Dermis microvascular lymphatic vessel endothelial cell (primary cell): ENCODE data around the gene INAVA. TPM values are rescaled to one million over a fixed set of nuclear protein-coding genes. Genes with fewer than 3 reads are reported as not detected.

Experiments used
- DNase-seq, 2 donors: peaks; one replicate each; pipeline versions ENCODE4 v3.0.0 to v3.0.0-alpha.2; 2010; ENCODE audit warnings: low read depth in 2 of 2
- total RNA-seq: library from RNA; depleted of rRNA; stranded (reverse); fragments of >200 nt; gene quantifications from 2 replicates; pipeline ENCODE4 v1.2.1, GENCODE V29; 2014

Gene INAVA
- total RNA-seq, 1 donor from 2014 or later = not detected

DNA sequence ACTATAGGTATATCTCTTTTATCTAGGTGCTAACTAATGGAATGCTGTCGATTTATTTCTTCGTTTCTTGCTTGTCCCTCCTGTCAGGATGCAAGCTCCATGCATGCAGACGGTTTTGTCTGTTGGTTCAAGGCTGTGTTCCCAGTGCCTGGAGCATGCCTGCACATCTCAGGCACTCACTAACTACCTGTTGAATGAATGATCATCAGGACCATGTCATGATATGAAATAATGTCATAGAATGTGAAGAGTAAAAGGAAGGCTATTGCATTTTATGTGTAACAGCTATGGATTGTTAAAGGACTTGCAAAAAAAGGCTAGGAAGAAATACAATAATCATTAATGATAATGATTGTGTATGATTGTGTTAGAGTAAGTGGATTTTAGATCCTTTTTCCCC is 17.7 kb upstream of the INAVA start:
- DNase-seq = no peak

GRCh38 chr1:200877839-200878551 is 16.7 kb upstream of the INAVA start:
- DNase-seq = no peak

GRCh38 chr1:200880212-200880611 is 14.5 kb upstream of the INAVA start:
- no peak for DNase-seq

- no peak for DNase-seq
These were observed 11.6 kb upstream of the INAVA start for GRCh38 chr1:200883118-200883517.

GRCh38 chr1:200885623-200886402 is 8.9 kb upstream of the INAVA start:
- no peak for DNase-seq

- DNase-seq = no peak
These were observed 8.1 kb upstream of the INAVA start for GRCh38 chr1:200886594-200886993.

DNA sequence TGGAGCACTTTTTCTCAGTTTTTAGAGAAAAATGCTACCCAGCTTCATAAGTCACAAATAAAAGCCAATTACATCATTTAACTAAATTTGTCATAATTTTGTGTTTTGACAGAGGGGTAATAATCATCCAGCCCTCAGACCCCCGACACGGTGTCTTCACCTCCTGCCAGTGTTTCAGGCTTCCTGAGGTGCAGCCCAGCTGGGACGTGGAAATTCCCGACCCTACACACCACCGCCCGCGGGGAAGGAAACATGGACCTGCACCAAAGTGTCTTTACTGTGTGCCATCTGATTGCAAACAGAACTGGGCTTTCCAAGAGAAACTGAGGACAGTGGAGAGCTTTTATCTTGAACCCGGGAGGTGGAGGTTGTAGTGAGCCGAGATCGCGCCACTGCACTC is 7.7 kb upstream of the INAVA start:
- no peak for DNase-seq

DNA sequence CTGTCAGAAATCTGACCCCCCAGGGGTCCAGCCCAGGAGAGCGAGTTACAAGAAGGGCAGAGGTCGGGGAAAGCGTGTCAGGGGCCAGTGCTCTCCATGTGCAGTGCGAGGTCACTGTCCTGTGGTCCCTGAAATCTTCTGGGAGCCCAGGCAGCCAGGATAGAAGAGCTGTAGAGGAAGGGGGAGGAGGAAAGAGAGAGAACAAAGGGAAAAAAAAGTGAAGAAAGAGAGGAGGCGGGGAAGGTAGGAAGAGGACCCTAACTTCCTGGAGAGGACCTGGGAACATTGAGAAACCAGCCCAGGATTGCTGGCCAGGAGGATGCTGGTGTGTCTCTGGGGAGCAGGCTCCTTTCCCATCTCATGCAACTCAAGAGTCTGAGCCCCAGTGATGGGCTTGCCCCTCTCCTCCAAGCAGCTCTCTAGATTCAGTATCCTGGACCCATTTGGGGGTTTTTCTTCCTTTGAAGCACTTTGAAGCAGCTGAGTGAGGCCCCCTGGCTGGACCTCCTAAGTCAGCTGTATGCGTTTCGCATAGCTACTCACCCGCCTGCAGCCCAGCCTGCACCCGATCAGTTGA is 6.8 kb upstream of the INAVA start:
- DNase-seq = no peak

- no peak for DNase-seq
These were observed 6.3 kb upstream of the INAVA start for GRCh38 chr1:200888349-200888838.

DNA sequence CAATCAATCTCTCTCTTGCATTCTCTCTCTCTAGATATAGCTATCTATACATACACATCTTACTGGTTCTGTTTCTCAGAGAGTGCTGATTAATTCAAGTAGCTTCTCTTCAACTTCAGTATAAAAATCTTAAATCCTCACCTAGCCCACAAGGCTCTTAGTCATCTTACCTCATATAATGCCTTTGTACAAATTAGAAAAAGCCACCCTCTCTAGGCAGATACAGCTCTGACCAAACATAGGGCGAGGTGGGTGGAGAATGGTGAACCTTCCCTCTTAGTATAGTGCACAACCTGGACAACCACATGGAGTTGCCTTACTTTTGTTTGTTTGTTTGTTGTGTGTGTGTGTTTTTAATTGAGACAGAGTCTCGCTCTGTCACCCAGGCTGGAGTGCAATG is 5.1 kb upstream of the INAVA start:
- no peak for DNase-seq

DNA sequence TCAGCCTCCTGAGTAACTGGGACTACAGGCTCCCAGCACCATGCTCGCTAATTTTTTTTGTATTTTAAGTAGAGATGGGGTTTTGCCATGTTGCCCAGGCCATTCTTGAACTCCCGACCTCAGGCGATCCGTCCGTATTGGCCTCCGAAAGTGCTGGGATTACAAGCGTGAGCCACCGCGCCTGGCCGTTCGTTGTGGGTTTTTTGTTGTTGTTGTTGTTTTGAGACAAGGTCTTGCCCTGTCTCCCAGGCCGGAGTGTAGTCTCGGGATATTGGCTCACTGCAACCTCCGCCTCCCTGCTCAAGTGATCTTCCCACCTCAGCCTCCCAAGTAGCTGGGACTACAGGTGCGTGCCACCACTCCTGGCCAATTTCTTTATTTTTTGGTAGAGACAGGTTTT is 4.7 kb upstream of the INAVA start:
- DNase-seq = no peak

DNA sequence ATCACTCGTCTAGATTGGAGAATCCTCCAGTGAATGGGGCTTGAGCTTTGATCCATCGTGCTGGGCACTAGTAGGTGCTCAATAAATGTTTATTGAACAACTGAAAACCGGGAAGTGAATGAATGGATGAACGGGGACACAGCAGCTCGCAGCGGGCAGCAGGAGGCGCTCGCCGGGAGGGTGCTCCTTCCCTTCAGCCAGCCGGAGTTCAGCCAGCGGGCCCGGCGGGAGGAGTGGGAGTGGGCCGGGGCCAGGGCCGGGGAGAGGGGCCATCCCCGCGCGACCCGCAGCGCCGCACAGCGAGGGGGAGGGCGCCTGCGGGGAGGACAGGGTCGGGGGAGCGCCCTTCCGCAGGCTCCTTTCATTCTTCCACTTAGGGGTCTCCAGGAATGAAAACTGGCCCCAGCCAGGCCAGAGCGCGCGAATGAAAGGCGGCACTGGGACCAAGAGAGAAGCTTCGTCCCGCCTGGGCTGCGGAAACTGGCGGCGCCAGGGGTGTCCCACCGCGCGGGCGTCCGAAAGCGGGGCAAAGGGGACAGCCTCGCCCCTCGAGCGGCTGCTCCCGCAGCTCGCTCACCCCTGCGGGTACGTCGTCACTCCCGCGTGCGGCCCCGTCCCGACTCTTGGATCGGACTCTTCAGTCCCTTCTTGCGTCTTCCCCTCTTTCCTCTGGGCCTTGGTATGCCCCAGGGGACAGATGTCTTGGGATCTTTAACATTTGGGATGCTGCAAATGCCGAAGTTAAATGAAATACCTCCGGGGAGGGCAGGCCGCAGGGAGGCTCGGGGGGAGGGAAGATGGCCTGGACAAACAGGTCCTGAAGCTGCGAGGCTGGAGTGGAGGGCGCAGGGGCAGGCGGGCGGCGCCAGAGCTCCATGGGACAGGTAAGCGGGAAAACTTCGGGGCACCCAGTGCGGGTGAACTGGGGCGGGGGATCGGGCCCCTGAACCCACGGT is 3.6 kb upstream of the INAVA start:
- no peak for DNase-seq

DNA sequence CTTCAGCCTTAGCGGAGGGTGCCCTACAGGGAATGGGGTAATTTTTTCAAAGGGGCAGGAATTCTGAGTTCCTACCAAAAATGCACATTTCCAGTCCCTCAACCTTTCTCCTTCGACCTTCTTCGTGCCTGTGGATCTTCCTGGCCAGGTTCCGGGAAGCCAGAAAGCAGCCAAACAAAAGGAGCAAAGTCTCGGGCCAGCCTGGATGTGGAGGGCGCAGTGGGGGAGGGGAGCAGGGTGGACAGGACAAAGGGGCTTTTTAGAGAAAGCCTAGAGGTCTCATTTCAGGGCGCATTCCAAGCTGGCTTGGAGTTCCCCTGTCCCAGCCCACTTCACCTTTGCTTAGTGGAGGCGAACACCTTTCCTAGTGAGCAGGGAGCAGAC is 2.9 kb upstream of the INAVA start:
- no peak for DNase-seq

- no peak for DNase-seq
These were observed 2.2 kb upstream of the INAVA start for GRCh38 chr1:200892546-200892945.

- no peak for DNase-seq
These were observed 1.7 kb upstream of the INAVA start for GRCh38 chr1:200892958-200893357.

DNA sequence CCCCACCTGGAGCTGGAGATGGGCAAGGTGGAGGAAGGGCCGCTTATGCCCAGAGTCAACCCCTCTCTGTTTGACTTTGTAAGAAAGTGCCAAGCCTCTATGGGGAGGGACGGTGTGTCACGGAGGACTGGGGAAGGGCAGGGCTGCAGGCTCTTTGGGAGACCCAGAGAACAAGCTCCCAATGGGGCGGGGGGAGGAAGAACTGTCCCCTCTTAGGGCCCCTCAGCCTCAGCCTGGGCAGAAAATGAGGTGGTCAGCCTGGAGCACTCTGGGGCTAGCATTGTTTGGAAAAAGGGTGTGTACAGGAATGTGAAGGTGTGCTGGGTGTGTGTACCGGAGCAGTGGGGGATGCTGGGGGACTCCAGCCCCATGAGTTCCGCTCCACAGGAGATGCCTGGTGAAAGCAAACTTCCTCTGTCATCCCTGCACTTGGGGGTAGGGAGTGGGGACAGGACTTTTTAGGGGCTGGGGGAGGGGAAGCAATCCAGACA is 1.2 kb upstream of the INAVA start:
- no peak for DNase-seq

DNA sequence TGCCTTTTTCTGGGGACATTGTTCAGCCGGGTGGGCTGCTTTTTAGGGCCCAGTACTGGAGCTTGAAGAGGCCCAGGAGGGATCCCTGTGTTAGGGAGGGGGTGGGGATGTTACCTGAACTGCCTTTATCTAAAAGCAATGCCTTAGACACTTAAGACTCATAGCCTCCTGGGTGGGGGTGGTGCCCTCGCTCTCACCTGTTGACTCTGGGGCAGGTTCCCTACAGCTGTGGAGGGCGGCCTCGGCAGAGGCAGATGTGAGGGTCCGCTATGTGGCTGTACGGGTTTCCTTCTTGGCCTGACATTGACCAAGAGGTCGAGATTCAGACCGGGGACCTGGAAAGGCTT is 716 bp downstream of the INAVA start:
- DNase-seq = no peak

GRCh38 chr1:200895801-200896530 is 1.3 kb downstream of the INAVA start:
- DNase-seq = no peak

DNA sequence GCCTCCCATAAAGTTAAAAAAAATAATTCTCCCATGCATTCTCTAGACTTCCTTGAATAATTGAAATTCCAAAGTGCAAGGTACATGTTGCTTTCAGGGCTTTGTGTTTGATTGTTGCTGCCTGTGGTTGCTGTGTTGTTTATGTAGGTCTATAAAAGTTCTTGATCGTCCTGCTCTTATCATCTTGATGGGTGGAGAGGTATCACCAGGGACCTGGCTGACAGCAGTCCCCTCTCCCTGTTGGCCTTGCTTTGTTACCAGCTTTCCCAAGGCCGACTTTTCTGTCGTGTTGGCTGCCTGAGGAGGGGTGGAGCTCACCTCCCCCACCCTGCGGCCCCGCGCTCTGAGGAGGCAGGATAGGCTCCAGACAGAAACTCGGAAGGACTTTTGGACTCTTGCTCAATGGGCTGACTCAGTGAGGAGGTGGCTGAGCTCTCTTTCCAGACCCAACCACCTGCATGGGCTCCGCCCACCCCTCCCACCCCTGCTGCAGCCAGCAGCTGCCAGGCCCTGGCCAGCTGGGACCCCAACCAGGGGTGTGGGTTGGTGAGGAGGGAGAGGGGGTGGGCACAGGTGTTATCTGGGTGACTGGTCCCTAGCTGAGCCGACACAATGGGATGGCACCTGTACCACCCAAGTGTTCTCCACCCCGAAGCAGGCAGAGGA is 2.0 kb downstream of the INAVA start:
- no peak for DNase-seq

GRCh38 chr1:200897259-200897658 is 2.6 kb downstream of the INAVA start:
- no peak for DNase-seq
